GM12878 (cell line): ENCODE results near the gene LHFPL5. TPM values are rescaled to one million over a fixed set of nuclear protein-coding genes. Genes with fewer than 3 reads are reported as not detected.

Experiments used
- ATAC-seq: fragments of 200-7000 bp; cut with Tn5 transposase; 3 replicates; pipeline ENCODE4 v1.9.1; 2020; ENCODE audit warnings: mild to moderate bottlenecking, moderate library complexity
- BruUV-seq: library from RNA; stranded (reverse); fragments of 400-500 nt; replicated peaks from 2 replicates; lab custom pipeline; 2021; lab: Mats Ljungman, UMichigan
- CTCF ChIA-PET: fragments of 300-600 bp; sonication (Branson Sonifier 250); formaldehyde crosslinking; extraction: SDS; loops from one replicate; lab custom pipeline; 2021; ENCODE audit warnings: inconsistent platforms; lab: Yijun Ruan, JAX
- POLR2A ChIA-PET: fragments of 350-600 bp; formaldehyde crosslinking; extraction: SDS; loops from one replicate; lab custom pipeline; 2021; ENCODE audit warnings: inconsistent platforms; lab: Charles Lee
- RAD21 ChIA-PET: fragments of 300-600 bp; sonication (Branson Sonifier 250); formaldehyde crosslinking; loops from one replicate; lab custom pipeline; 2023; ENCODE audit warnings: antibody characterized with exemption; ENCODE audit not compliant: unreplicated experiment; lab: Charles Lee
- SMC1A ChIA-PET: fragments of 300-600 bp; sonication (Branson Sonifier 250); formaldehyde crosslinking; loops from one replicate; lab custom pipeline; 2023; ENCODE audit not compliant: unreplicated experiment, uncharacterized antibody; lab: Charles Lee
- DNase-seq: peaks from one replicate; pipeline ENCODE4 v3.0.0-alpha.2; 2011; ENCODE audit warnings: low read depth, low spot score
- FAIRE-seq: peaks from 3 replicates; lab custom pipeline; 2011; peaks lifted over from hg19 to GRCh38; lab: Jason Lieb, UNC
- H2AFZ ChIP-seq: 2 replicates; pipeline ENCODE4 v1.6.0; 2011; ENCODE audit warnings: low read depth, low read length, control low read depth; ENCODE audit not compliant: control insufficient read depth
- H3K27ac ChIP-seq: 2 replicates; pipeline ENCODE4 v1.5.1; 2011; ENCODE audit warnings: control low read depth; ENCODE audit not compliant: control insufficient read depth, insufficient read depth
- H3K27me3 ChIP-seq, 2 experiments: replicated peaks in 1 of 2; 2 replicates each; pipeline versions ENCODE4 v1.6.0 to v1.6.1; 2011; ENCODE audit warnings: low read length in 1 of 2; ENCODE audit not compliant: control insufficient read depth in 2 of 2, insufficient read depth in 2 of 2
- H3K36me3 ChIP-seq, 2 experiments: 2 replicates each; pipeline ENCODE4 v1.5.1; 2011; ENCODE audit warnings: low read length in 1 of 2; ENCODE audit not compliant: control insufficient read depth in 2 of 2, insufficient read depth in 2 of 2
- H3K4me1 ChIP-seq: 2 replicates; pipeline ENCODE4 v1.6.1; 2011; ENCODE audit warnings: mild to moderate bottlenecking, low read length, moderate library complexity, mixed read lengths; ENCODE audit not compliant: control insufficient read depth, insufficient read depth
- H3K4me2 ChIP-seq: 2 replicates; pipeline ENCODE4 v1.6.0; 2011; ENCODE audit warnings: control low read depth; ENCODE audit not compliant: control insufficient read depth, insufficient read depth
- H3K4me3 ChIP-seq: fragments of 200-600 bp; sonication (generic); 2 replicates; pipeline ENCODE4 v1.5.1; 2016
- H3K79me2 ChIP-seq: 2 replicates; pipeline ENCODE4 v1.6.0; 2011; ENCODE audit warnings: low read length; ENCODE audit not compliant: control insufficient read depth, insufficient read depth
- H3K9ac ChIP-seq: 2 replicates; pipeline ENCODE4 v1.8.0; 2011; ENCODE audit warnings: low read length, control low read depth, mixed read lengths; ENCODE audit not compliant: control insufficient read depth, insufficient read depth
- H3K9me3 ChIP-seq: replicated peaks from 3 replicates; pipeline ENCODE4 v1.5.1; 2011; ENCODE audit warnings: mild to moderate bottlenecking, low read length; ENCODE audit not compliant: control insufficient read depth, insufficient read depth
- H4K20me1 ChIP-seq: 2 replicates; pipeline ENCODE4 v1.6.0; 2011; ENCODE audit not compliant: control insufficient read depth, insufficient read depth
- BMI1 ChIP-seq: fragments of 450-650 bp; IDR thresholded peaks from 2 replicates; pipeline ENCODE4 v1.6.1; 2016; ENCODE audit warnings: mild to moderate bottlenecking, moderate library complexity, borderline replicate concordance
- CBFB ChIP-seq: IDR thresholded peaks from 2 replicates; pipeline ENCODE4 v1.6.1; 2016; ENCODE audit warnings: antibody characterized with exemption, low read depth
- CTCF ChIP-seq, 3 experiments: IDR thresholded peaks in 2 of 3; conservative IDR thresholded peaks in 1 of 3; 2 replicates each; pipeline ENCODE4 v1.5.1; 2011; ENCODE audit warnings: low read depth in 3 of 3, low read length in 3 of 3, mild to moderate bottlenecking in 3 of 3, control low read depth in 2 of 3, moderate library complexity in 2 of 3, inconsistent platforms in 1 of 3, mixed read lengths in 1 of 3; ENCODE audit not compliant: control insufficient read depth in 2 of 3, insufficient read depth in 1 of 3; ENCODE audit errors: extremely low read depth in 1 of 3
- NKRF ChIP-seq: fragments of 450-650 bp; conservative IDR thresholded peaks from 2 replicates; pipeline ENCODE4 v1.6.1; 2017; ENCODE audit warnings: mild to moderate bottlenecking, moderate library complexity
- RAD21 ChIP-seq: IDR thresholded peaks from 2 replicates; pipeline ENCODE4 v1.6.1; 2011; ENCODE audit warnings: mild to moderate bottlenecking, low read depth, low read length, moderate library complexity; ENCODE audit not compliant: insufficient read depth
- RUNX3 ChIP-seq: IDR thresholded peaks from 2 replicates; pipeline ENCODE4 v1.6.1; 2012; ENCODE audit warnings: low read length, inconsistent platforms
- SMC3 ChIP-seq: IDR thresholded peaks from 2 replicates; pipeline ENCODE4 v1.6.1; 2011; ENCODE audit warnings: low read length, improper control_type of control experiment, borderline replicate concordance
- TCF3 ChIP-seq: IDR thresholded peaks from 2 replicates; pipeline ENCODE4 v1.6.1; 2012; ENCODE audit warnings: low read depth, mild to moderate bottlenecking, low read length, borderline replicate concordance; ENCODE audit not compliant: insufficient read depth
- YY1 ChIP-seq: IDR thresholded peaks from 2 replicates; pipeline ENCODE4 v1.6.1; 2011; ENCODE audit warnings: low read depth, mild to moderate bottlenecking, low read length
- WGBS: methylation state at CpG from one replicate; pipeline ENCODE4 v1.1.6; 2016; ENCODE audit warnings: low lambda C conversion rate; ENCODE audit not compliant: insufficient replicate concordance, insufficient coverage; ENCODE audit errors: missing lambda C conversion rate; 5-methylcytosine and 5-hydroxymethylcytosine counted together
- in situ Hi-C: fragments of 300-500 bp; cut with MboI; formaldehyde crosslinking; loops from 9 replicates; pipeline ENCODE4 v1.14.3; 2018; ENCODE audit warnings: mixed read lengths
- intact Hi-C: fragments of 100-400 bp; cut with micrococcal nuclease; formaldehyde crosslinking; loops from one replicate; pipeline ENCODE4 v1.14.2; 2022; ENCODE audit not compliant: unreplicated experiment
- polyA plus RNA-seq, 11 experiments: library from polyadenylated mRNA; depleted of rRNA in 4 of 11; unstranded in 6 of 11; stranded (reverse) in 5 of 11; fragments of >200 nt; fragmentation: Nextera tagmentation in 4 of 11; fragmentation: Illumina TruSeq in 1 of 11; extraction: Ambion mirVana in 4 of 11; extraction: Trizol in 1 of 11; gene quantifications; 1 replicate in 1 of 11; 2 replicates in 10 of 11; pipeline versions ENCODE4 v1.2.1 to v1.2.3, GENCODE V29; 2011 to 2016; ENCODE audit warnings: inconsistent platforms in 2 of 11, missing spikeins in 2 of 11, low read depth in 1 of 11
- total RNA-seq, 4 experiments: library from RNA; depleted of rRNA in 3 of 4; stranded (reverse); fragments of >200 nt in 3 of 4; fragmentation: Illumina TruSeq in 1 of 4; extraction: Trizol in 1 of 4; gene quantifications; 2 replicates each; pipeline versions ENCODE4 v1.2.1 to v1.2.3, GENCODE V29; 2013 to 2021

Gene LHFPL5
- total and polyA plus RNA-seq, 10 of the 15 experiments (the other 5 are each of a cell fraction or from before 2014, with no cell fraction given), result 0.11 TPM; not detected in 9

GRCh38 chr6:35757456-35758123 lies 47.6 kb upstream of the LHFPL5 start:
- Histone ChIP-seq H4K20me1 (no peaks in the 10 kb centered on the region), H3K4me1 (peaks cover 26% of the 10 kb centered on the region), H2AFZ (no peak overlapping the region), H3K9me3 (peaks cover 9% of the 10 kb centered on the region), H3K4me2 (no peak overlapping the region; the same call in 1 of the 2 replicates), H3K4me3 (no peak overlapping the region), H3K27me3 (no peaks in the 10 kb centered on the region), H3K9ac (no peak overlapping the region), H3K79me2 (no peaks in the 10 kb centered on the region), H3K36me3 (no peaks in the 10 kb centered on the region), H3K27ac (no peak overlapping the region)
- in situ Hi-C loops, result no loop called here
- POLR2A ChIA-PET, result no interaction called here
- SMC1A ChIA-PET, result interaction anchor here (1.4 kb wide), 1 partner anchor 70 kb away, joined by 3 read pairs; no protein-coding TSS in a partner anchor
- 56% methylated on average over 10 of the region's 10 CpGs for WGBS
- BruUV-seq, result no TSS peak
- DNase-seq, result no peak
- TF ChIP-seq CTCF (IDR thresholded peaks at IDR 0.05 in 2 of 3, conservative IDR thresholded peaks at IDR 0.05 in 1 of 3; ENCODE audit: control insufficient read depth in 2 of 3, extremely low read depth in 1 of 3, insufficient read depth in 1 of 3, low read depth in 3 of 3, low read length in 3 of 3), result peak; percentile 38 to 66 (median 46); a peak in 4 of 6 replicates
- TF ChIP-seq CBFB, result peak; percentile 65; the same call in 1 of the 2 replicates
- 0 out of 2 replicates have a peak, but pooled peaks have one; percentile 16 for TF ChIP-seq YY1
- TF ChIP-seq TCF3, result no peak
- TF ChIP-seq NKRF, result no peak
- peak; percentile 14; the same call in 1 of the 2 replicates for TF ChIP-seq SMC3
- peak; percentile 44 for TF ChIP-seq RAD21
- peak; percentile 91 for TF ChIP-seq RUNX3
- no peak for TF ChIP-seq BMI1
- CTCF ChIA-PET, result interaction anchor here (0.8 to 3.3 kb wide), 9 partner anchors 12 to 338 kb away, joined by 3 to 16 read pairs (median 3); partner anchors contain the start of gene ARMC12
- FAIRE-seq, result no peak
- intact Hi-C loops, result no loop called here
- peak; percentile 87 for ATAC-seq
- RAD21 ChIA-PET, result interaction anchor here (1.0 to 2.5 kb wide), 4 partner anchors 13 to 235 kb away, joined by 3 to 7 read pairs (median 5); partner anchors contain the start of gene ARMC12
